Testis (tissue), 3 donors: ENCODE measurements around the gene CRHR1. TPM values are rescaled to one million over a fixed set of nuclear protein-coding genes. Genes with fewer than 3 reads are reported as not detected.

Experiments
- DNase-seq: peaks from one replicate; pipeline ENCODE4 v3.0.0-alpha.2; 2019
- H3K27ac ChIP-seq, 2 donors: fragments of 200-600 bp; sonication (generic); one replicate each; pipeline ENCODE4 v1.5.1; 2019
- H3K27me3 ChIP-seq: fragments of 200-600 bp; sonication (generic); one replicate; pipeline ENCODE4 v1.5.1; 2019
- H3K36me3 ChIP-seq: fragments of 200-600 bp; sonication (generic); one replicate; pipeline ENCODE4 v1.5.1; 2017; ENCODE audit warnings: low read depth; ENCODE audit errors: missing control alignments
- H3K4me1 ChIP-seq: fragments of 200-600 bp; sonication (generic); one replicate; pipeline ENCODE4 v1.5.1; 2019
- H3K4me3 ChIP-seq, 2 donors: fragments of 200-600 bp; sonication (generic); one replicate each; pipeline ENCODE4 v1.5.1; 2017 to 2019
- H3K9me3 ChIP-seq: fragments of 200-600 bp; sonication (generic); one replicate; pipeline ENCODE4 v1.5.1; 2017
- POLR2A ChIP-seq: fragments of 450-650 bp; IDR thresholded peaks from one replicate; pipeline ENCODE4 v1.6.1; 2017; ENCODE audit warnings: antibody characterized with exemption, mild to moderate bottlenecking, moderate library complexity
- WGBS, 2 donors: methylation state at CpG; one replicate each; pipeline ENCODE4 v1.1.5; 2018; 5-methylcytosine and 5-hydroxymethylcytosine counted together
- intact Hi-C: fragments of 100-400 bp; cut with DNase I; formaldehyde crosslinking; loops from one replicate; pipeline ENCODE4 v1.15.1; 2023; ENCODE audit warnings: low total_unique reads
- polyA plus RNA-seq: library from polyadenylated mRNA; stranded (reverse); fragments of 350-450 nt; fragmentation: Illumina TruSeq; extraction: RNeasy Lipid Tissue Mini Kit (QIAGEN cat#74804); gene quantifications from one replicate; pipeline ENCODE4 v1.2.3, GENCODE V29; 2014; ENCODE audit warnings: low read depth, low replicate concordance; ENCODE audit not compliant: insufficient read depth
- total RNA-seq, 2 donors: library from RNA; depleted of rRNA; stranded (reverse); fragments of >200 nt; gene quantifications; one replicate each; pipeline ENCODE4 v1.2.3, GENCODE V29; 2016
- TF ChIP-seq, protein P1 (sequence below), 3 experiments: fragments of 450-650 bp in 2 of 3; fragments of 200-600 bp in 1 of 3; sonication (generic) in 1 of 3; IDR thresholded peaks; one replicate each; pipeline ENCODE4 v1.5.1; 2016 to 2019; ENCODE audit warnings: antibody characterized with exemption in 3 of 3, mild to moderate bottlenecking in 2 of 3, moderate library complexity in 1 of 3

CRHR1 gene
- total and polyA plus RNA-seq, 3 donors from 2014 or later: 0.55 to 1.9 (median 0.55) TPM

DNA sequence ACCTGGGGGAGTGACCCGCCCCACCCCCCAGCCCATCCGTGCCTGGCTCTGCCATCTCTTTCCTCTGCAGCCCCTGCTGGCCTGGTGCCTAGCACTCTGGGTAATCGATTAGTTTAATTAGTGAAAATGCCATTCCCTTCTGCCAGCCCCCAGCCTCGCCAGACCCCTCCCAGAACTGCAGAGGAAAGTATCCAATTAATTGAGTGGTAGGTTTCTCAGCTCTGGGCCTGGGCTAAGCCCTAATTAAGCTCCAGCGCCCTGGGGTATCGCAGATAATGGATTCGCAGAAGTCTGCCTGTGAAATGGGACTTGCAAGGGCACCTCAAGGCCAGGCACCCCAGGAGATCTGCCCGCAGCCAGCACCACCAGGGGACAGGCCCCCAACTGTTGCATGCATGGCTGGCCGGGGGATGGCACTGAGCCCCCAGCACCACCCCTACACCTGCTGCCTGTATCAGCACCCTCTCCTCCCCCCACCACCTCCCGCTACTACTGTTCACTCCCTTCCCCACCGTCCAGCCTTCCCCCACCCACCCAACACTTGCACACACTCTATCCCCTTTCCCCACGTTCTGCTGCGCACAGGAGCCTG lies 40.9 kb downstream of the CRHR1 start:
- H3K4me1 ChIP-seq: no peaks in the 10 kb centered on the region
- no peaks in the 10 kb centered on the region for H3K27me3 ChIP-seq
- TF ChIP-seq, protein P1, sequence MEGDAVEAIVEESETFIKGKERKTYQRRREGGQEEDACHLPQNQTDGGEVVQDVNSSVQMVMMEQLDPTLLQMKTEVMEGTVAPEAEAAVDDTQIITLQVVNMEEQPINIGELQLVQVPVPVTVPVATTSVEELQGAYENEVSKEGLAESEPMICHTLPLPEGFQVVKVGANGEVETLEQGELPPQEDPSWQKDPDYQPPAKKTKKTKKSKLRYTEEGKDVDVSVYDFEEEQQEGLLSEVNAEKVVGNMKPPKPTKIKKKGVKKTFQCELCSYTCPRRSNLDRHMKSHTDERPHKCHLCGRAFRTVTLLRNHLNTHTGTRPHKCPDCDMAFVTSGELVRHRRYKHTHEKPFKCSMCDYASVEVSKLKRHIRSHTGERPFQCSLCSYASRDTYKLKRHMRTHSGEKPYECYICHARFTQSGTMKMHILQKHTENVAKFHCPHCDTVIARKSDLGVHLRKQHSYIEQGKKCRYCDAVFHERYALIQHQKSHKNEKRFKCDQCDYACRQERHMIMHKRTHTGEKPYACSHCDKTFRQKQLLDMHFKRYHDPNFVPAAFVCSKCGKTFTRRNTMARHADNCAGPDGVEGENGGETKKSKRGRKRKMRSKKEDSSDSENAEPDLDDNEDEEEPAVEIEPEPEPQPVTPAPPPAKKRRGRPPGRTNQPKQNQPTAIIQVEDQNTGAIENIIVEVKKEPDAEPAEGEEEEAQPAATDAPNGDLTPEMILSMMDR (IDR thresholded peaks at IDR 0.05): no peak
- no peak for TF ChIP-seq POLR2A
- WGBS, 2 donors: 74 to 76% methylated on average over 13 of the region's 13 CpGs
- H3K27ac ChIP-seq: no peak overlapping the region
- H3K36me3 ChIP-seq: no peaks in the 10 kb centered on the region
- intact Hi-C loops: no loop called here
- H3K9me3 ChIP-seq: no peaks in the 10 kb centered on the region
- no peak for DNase-seq
- H3K4me3 ChIP-seq: no peak overlapping the region

- intact Hi-C loops: no loop called here
- Histone ChIP-seq H3K9me3 (no peaks in the 10 kb centered on the region), H3K36me3 (no peaks in the 10 kb centered on the region), H3K4me1 (no peaks in the 10 kb centered on the region), H3K27ac (no peak overlapping the region), H3K27me3 (no peaks in the 10 kb centered on the region), H3K4me3 (no peak overlapping the region)
- DNase-seq: no peak
- TF ChIP-seq, protein P1 (IDR thresholded peaks at IDR 0.05): no peak
- TF ChIP-seq POLR2A: no peak
- WGBS, 2 donors: 91 to 97% methylated on average over 11 to 14 of the region's 14 CpGs
Measured at GRCh38 chr17:45825792-45826191, 41.7 kb downstream of the CRHR1 start.

DNA sequence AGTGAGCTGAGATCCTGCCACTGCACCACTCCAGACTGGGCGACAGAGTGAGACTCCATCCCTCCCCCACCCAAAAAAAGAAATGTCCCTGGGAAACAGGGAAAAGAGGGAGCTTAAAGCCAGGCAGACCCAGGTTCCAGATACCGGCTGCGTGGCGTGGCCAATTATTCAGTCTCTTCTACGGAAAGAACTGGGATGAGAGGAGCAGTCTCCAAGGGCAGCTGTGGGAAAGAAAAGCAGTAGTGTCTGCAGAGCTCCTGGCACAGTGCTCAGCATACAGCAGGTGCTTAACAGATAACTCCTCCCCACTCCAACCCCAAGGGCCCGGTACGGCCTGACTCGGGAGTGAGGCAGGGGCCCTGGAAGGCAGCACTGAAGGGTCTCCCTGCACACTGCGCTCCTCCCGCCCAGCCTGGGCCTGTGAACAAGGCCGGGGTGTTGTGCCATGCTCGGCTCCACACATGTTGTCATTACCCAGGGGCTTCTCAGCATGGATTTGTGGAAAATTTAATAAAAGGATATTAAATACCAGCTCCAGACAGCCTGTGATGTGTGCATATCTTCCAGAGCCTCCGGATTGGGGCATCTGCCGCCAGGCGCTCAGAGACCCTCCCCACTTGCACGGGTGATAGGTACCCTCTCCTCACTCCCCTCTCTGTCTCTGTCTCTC lies 42.9 kb downstream of the CRHR1 start:
- TF ChIP-seq POLR2A: no peak
- TF ChIP-seq, protein P1 (IDR thresholded peaks at IDR 0.05): no peak
- Histone ChIP-seq H3K9me3 (no peaks in the 10 kb centered on the region), H3K36me3 (no peaks in the 10 kb centered on the region), H3K27ac (no peak overlapping the region), H3K27me3 (no peaks in the 10 kb centered on the region), H3K4me1 (no peaks in the 10 kb centered on the region), H3K4me3 (no peak overlapping the region)
- intact Hi-C loops: no loop called here
- DNase-seq: no peak
- 84 to 90% methylated on average over 12 to 16 of the region's 16 CpGs for WGBS, 2 donors

- intact Hi-C loops: no loop called here
- H3K4me3 ChIP-seq: no peak overlapping the region
- H3K27ac ChIP-seq: no peak overlapping the region
- no peaks in the 10 kb centered on the region for H3K9me3 ChIP-seq
- 71 to 76% methylated on average over 9 of the region's 9 CpGs for WGBS, 2 donors
- no peak for DNase-seq
- TF ChIP-seq, protein P1 (IDR thresholded peaks at IDR 0.05): no peak
- H3K27me3 ChIP-seq: no peaks in the 10 kb centered on the region
- no peaks in the 10 kb centered on the region for H3K4me1 ChIP-seq
- H3K36me3 ChIP-seq: no peaks in the 10 kb centered on the region
Measured at GRCh38 chr17:45828171-45828570, 44.1 kb downstream of the CRHR1 start.
